A673 (cell line): ENCODE data around the gene HNRNPC.

Source experiments
- CTCF ChIP-seq: fragments of 300-800, 200-600 bp; sonication (generic); conservative IDR thresholded peaks from 2 replicates; pipeline ENCODE4 v1.5.1; 2017; ENCODE audit warnings: low read depth, mild to moderate bottlenecking, antibody characterized with exemption, low read length, moderate library complexity, mixed read lengths
- EZH2 ChIP-seq: fragments of 200-600 bp; sonication (generic); IDR thresholded peaks from 2 replicates; pipeline ENCODE4 v1.6.1; 2017; ENCODE audit warnings: borderline replicate concordance, low read depth, mild to moderate bottlenecking, mixed read lengths, antibody characterized with exemption, low read length; ENCODE audit not compliant: poor library complexity, severe bottlenecking

GRCh38 chr14:21258889-21259787 lies 10.1 kb downstream of the HNRNPC start:
- no peak for TF ChIP-seq CTCF
- TF ChIP-seq EZH2: no peak
